GM21529 (cell line): ENCODE results near the gene CTRB2.
"Not testable (repeated sequence)": the region's sequence is repeated elsewhere in the genome, so short reads cannot be mapped to it uniquely, and the experiment has no call there.

ENCODE experiments used
- ATAC-seq: cut with Tn5 transposase; IDR thresholded peaks from one replicate; pipeline ENCODE4 v1.9.1; 2021; ENCODE audit not compliant: unreplicated experiment

Gene CTRB2

GRCh38 chr16:75227361-75228142 lies 20.6 kb upstream of the CTRB2 start:
- no peak for ATAC-seq

GRCh38 chr16:75226550-75227360 lies 19.8 kb upstream of the CTRB2 start:
- ATAC-seq: no peak

DNA sequence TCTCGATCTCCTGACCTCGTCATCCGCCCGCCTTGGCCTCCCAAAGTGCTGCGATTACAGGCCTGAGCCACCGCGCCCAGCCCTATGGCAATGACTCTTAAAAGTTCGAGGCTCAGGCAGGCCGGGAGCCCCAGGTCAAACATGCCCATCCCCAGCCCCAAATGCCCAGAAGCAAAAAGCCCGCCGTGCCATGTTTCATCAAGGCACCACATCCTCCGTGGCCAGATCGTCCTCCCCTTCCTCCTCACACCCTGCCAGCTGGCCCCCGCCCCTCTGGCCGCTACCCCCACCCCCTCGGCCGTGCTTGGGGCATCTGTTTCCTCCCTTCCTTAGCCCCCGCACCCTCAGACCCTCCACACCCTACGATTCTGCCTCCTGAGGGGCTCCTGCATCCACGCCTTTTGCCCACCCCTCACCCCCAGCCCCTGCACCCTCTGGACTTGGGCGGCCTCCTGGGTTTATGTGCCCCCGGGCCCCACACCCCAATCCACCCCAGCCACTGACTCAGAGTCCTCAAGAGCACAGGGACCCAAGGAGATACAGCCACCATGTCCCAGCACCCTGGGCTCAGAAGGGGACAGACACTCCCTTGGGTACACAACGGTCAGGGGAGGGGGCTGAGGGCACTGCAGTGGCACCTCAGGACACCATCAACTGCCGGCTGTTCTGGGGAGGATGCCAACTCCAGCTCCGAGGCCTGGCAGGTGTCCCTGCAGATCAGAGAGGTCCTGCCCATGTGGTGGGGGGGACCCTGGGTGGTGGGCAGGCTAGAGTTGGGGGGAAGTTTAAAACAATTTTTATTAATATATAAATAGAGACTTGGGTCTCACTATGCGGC lies 18.9 kb upstream of the CTRB2 start:
- ATAC-seq: no peak

DNA sequence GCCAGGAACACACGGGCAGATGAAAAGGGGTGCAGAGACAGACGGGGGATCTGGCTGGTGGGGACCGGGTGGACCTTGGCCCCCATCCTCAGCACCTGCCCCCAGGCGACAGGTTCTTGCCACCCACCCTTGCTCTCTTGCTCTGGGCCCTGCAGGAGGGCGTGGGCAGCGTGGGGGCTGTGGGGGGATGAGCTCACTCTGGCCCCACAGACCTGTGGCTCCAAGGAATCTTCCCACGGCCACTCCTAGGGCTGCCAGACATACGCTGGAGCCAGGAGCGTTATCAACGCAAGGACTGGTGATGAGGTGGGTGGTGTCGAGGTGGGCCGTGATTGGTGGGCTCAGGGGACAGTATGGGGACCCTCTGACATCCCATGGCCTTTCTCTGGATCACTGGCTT lies 18.1 kb upstream of the CTRB2 start:
- no peak for ATAC-seq

DNA sequence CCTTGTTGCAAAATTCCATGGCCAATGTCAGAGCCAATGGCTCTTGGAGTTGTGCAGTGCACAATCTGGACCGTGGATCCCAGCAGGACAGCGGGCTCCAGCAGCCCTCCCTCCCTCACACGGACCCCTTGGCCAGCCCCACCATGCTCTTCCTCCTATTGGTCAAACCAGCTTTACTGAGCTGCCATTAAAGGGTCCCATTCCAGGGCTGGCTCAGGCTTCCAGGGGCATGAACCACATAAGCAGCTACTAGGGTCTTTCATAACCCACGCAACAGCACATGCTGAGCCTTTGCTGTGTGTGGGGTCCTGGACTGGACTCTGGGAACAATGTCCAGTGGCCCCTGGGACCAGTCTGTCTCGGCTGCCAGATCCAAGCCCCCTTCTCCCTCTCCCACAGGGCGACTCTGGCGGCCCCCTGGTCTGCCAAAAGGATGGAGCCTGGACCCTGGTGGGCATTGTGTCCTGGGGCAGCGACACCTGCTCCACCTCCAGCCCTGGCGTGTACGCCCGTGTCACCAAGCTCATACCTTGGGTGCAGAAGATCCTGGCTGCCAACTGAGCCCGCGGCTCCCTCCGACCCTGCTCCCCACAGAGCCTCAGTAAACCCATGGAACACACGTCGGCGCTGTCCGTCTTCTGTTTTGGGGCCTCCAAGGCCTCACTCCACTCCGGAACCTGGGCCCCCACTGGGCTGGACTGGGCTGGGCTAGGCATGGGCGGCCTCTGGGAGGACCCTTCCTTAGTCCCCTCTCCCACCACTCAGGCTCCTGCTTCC lies 17.5 kb upstream of the CTRB2 start:
- ATAC-seq: no peak

DNA sequence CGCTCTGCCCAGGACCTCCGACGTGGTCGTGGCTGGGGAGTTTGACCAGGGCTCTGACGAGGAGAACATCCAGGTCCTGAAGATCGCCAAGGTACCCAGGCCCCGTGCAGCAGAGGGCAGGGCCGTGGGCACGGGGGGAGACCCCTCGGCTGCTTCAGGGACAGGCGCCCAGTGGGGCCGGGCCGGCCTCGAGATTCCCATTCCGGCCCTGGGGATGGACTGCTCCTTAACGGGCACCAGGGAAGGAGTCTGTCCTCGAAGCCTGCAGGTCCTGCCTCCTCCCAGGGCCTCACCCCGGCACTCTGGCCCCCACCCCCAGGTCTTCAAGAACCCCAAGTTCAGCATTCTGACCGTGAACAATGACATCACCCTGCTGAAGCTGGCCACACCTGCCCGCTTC lies 16.2 kb upstream of the CTRB2 start:
- not testable (repeated sequence) for ATAC-seq

DNA sequence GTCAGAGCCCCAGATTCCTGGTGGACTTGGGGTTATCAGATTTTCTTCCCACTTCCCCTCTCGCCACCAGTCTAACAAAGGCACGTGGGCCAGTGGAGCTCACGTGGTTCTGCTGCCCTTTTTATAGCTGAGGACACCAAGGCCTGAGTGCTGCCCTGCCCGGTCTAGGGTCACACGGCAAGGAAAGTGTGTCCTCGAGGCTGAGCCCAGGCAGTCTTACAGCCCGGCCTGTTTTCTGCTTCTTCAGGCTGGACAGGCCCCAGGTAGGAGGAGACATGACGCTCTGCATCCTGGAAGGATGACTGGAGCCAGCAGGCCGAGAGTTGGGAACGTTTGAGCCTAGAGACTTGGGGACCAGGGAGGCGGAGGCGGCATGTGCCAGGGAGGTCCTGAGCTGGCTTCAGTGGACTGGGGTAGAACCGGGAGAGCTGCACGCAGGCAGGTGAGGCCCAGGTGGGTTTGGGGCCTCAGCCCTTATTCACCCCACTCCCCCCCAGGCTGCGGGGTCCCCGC lies 15.4 kb upstream of the CTRB2 start:
- no peak for ATAC-seq

- no peak for ATAC-seq
Measured at GRCh38 chr16:75219838-75220237, 12.9 kb upstream of the CTRB2 start.

- no peak for ATAC-seq
Measured at GRCh38 chr16:75219088-75219487, 12.1 kb upstream of the CTRB2 start.

DNA sequence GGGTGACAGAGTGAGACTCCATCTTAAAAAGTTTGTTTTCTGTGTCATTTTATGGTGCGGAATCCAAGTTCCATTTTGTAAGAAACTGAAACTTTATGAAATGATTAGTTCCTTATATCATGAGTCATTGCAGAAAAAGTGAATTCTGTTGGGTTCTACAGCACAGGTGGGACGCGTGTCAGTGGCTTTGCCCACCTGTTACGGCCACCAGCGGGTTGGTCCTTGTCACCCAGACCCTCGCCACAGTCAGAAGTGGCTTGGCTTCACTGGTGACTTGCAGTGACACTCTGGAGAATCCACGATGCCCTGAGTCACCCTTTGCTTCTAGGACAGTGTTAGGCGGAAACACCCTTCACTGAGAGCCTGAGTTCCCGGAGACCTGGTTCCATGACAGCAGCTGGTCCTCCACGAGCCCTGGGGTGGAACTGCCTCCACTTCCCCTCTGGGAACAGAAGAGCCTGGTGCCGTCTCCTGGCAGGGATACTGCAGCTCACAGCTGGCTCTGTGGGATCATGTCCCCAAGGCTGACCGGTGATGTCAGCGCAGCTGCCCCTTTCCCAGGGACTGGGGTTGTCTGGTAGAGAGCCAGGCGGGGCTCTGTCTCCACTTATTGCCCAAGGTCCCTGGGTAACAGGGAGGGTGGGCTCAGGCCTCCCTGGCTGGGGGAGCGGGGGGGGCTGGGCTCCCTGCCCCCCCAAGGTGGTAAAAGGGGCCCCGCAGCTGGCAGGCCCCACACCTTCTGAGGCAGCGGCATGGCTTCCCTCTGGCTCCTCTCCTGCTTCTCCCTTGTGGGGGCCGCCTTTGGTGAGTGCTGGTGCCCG lies 11.5 kb upstream of the CTRB2 start, which contains the start of gene CTRB1:
TSS of gene CTRB1 (plus strand) at position 733 of the 821 bp plus-strand sequence. CDS start at position 753, 20 bp downstream.
- peak; percentile 73 for ATAC-seq

GRCh38 chr16:75217389-75217851 lies 10.5 kb upstream of the CTRB2 start:
- ATAC-seq: no peak

DNA sequence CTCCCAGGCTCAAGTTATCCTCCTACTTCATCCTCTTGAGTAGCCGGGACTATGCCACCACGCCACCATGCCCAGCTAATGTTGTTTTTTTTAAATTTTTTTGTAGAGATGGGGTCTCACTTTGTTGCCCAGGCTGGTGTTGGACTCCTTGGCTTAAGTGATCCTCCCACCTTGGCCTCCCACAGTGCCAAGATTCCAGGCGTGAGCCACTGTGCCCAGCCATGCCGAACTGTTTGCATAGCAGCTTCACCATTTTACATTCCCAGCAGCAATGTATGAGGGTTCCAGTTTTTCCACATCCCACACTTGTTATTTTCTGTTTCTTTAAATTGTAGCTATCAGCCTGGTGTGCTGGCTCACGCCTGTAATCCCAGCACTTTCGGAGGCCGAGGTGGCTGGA lies 9.6 kb upstream of the CTRB2 start:
- no peak for ATAC-seq

- no peak for ATAC-seq
Measured at GRCh38 chr16:75216127-75216526, 9.2 kb upstream of the CTRB2 start.

DNA sequence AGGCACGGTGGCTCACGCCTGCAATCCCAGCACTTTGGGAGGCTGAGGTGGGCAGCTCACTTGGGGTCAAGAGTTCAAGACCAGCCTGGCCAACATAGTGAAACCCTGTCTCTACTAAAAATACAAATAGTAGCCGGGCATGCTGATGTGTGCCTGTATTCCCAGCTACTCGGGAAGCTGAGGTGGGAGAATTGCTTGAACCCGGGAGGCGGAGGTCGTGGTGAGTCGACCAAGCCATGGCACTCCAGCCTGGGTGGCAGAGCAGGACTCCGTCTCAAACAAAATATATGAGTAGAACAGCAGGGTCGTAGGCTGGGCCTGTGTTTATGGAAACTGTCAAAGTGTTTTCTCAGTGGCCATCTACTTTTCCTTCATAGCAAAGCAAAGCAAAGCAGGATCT lies 4.3 kb upstream of the CTRB2 start:
- ATAC-seq: not testable (repeated sequence)

DNA sequence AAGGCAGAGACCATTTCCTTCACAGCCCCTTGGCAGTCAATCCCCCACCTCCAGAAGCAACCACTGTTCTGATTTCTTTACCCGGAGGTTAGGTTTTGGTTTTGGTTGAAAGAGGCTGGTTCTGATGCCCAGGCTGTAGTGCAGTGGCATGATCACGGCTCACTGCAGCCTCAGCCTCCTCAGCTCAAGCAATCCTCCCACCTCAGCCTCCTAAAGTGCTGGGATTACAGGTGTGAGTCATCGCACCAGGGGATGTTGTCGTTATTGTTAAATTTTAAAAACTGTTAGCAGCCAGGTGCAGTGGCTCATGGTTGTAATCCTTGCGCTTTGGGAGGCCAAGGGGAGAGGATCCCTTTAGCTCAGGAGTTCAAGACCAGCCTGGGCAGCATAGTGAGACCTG lies 3.0 kb upstream of the CTRB2 start:
- ATAC-seq: no peak

- ATAC-seq: not testable (repeated sequence)
Measured at GRCh38 chr16:75209514-75209913, 2.6 kb upstream of the CTRB2 start.

GRCh38 chr16:75208861-75209505 lies 2.0 kb upstream of the CTRB2 start:
- ATAC-seq: no peak

DNA sequence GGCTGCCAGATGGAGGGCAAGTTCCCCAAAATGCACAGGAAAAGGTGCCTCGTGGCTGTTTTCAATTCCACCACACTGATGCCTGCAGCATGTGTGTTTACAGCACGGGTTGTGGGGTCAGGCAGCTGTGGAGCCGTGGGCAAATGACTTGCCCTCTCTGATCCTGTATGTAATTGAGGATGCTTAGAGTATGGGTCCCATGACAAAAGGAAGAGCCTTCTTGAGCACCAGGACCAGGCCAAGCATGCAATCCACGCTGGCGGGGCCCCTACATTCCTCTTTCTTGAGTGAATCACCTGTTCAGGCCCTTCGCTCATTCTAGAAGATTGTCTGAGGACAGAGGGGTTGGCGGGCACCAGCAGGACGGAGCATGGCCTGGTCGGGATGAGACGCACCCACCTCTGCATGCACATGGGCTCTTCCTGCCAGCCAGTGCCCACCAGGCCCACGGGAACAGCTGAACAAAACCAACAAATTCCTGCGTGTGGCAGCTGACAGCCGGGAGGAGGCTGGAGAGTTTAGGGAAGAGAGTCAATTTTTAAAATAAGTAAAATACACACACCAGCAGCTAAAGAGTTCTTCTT lies 1.4 kb upstream of the CTRB2 start:
- ATAC-seq: no peak
